Peyer's patch (tissue), 4 donors: ENCODE measurements around the gene FRMD1. TPM values are rescaled to one million over a fixed set of nuclear protein-coding genes. Genes with fewer than 3 reads are reported as not detected.

Source experiments
- DNase-seq, 3 donors: peaks; one replicate each; pipeline ENCODE4 v3.0.0-alpha.2; 2017 to 2019
- H3K27ac ChIP-seq, 4 donors: fragments of 200-600 bp; sonication (generic); one replicate each; pipeline ENCODE4 v1.5.1; 2016 to 2019
- H3K27me3 ChIP-seq, 2 donors: fragments of 200-600 bp; sonication (generic); one replicate each; pipeline ENCODE4 v1.5.1; 2019
- H3K36me3 ChIP-seq, 3 donors: fragments of 200-600 bp; sonication (generic); one replicate each; pipeline ENCODE4 v1.5.1; 2016 to 2019
- H3K4me1 ChIP-seq, 4 donors: fragments of 200-600 bp; sonication (generic); one replicate each; pipeline ENCODE4 v1.5.1; 2016 to 2019
- H3K4me3 ChIP-seq, 4 donors: fragments of 200-600 bp; sonication (generic); 1 replicate in 3 of 4; 2 replicates in 1 of 4; pipeline ENCODE4 v1.5.1; 2016 to 2019; ENCODE audit warnings: mild to moderate bottlenecking in 1 of 4
- H3K9me3 ChIP-seq, 4 donors: fragments of 200-600 bp; sonication (generic); one replicate each; pipeline ENCODE4 v1.5.1; 2016 to 2019; ENCODE audit warnings: mild to moderate bottlenecking in 1 of 4
- CTCF ChIP-seq, 6 experiments: fragments of 450-650 bp in 4 of 6; fragments of 200-600 bp in 2 of 6; sonication (generic) in 1 of 6; IDR thresholded peaks; one replicate each; pipeline ENCODE4 v1.5.1; 2017 to 2019; ENCODE audit warnings: antibody characterized with exemption in 6 of 6, mild to moderate bottlenecking in 3 of 6, moderate library complexity in 1 of 6
- POLR2A ChIP-seq, 2 donors: fragments of 450-650 bp; IDR thresholded peaks; one replicate each; pipeline ENCODE4 v1.5.1; 2017; ENCODE audit warnings: antibody characterized with exemption in 2 of 2, mild to moderate bottlenecking in 2 of 2, moderate library complexity in 2 of 2
- total RNA-seq, 4 donors: library from RNA; depleted of rRNA; stranded (reverse); fragments of >200 nt; gene quantifications; one replicate each; pipeline ENCODE4 v1.1.0, GENCODE V29; 2016

FRMD1 gene
- total RNA-seq, 4 donors from 2014 or later: 1.7 to 28.7 (median 15.7) TPM

- Histone ChIP-seq H3K4me1 (no peaks in the 10 kb centered on the region), H3K27ac (no peak overlapping the region), H3K4me3 (no peak overlapping the region), H3K36me3 (no peaks in the 10 kb centered on the region), H3K9me3 (no peaks in the 10 kb centered on the region), H3K27me3 (no peaks in the 10 kb centered on the region)
- TF ChIP-seq CTCF (IDR thresholded peaks at IDR 0.05) (peak in 1 of 6 experiments; percentile 5), POLR2A (IDR thresholded peaks at IDR 0.05) (no peak)
- no peak for DNase-seq
Measured at GRCh38 chr6:168050881-168051586, 28.0 kb downstream of the FRMD1 start.

GRCh38 chr6:168050225-168050880, 28.7 kb downstream of the FRMD1 start:
- H3K27me3 ChIP-seq: no peaks in the 10 kb centered on the region
- TF ChIP-seq CTCF (IDR thresholded peaks at IDR 0.05): no peak
- no peak for TF ChIP-seq POLR2A (IDR thresholded peaks at IDR 0.05)
- H3K36me3 ChIP-seq: no peaks in the 10 kb centered on the region
- no peaks in the 10 kb centered on the region for H3K4me1 ChIP-seq
- H3K4me3 ChIP-seq: no peak overlapping the region
- H3K9me3 ChIP-seq: no peaks in the 10 kb centered on the region
- no peak overlapping the region for H3K27ac ChIP-seq
- no peak for DNase-seq

- no peaks in the 10 kb centered on the region for H3K4me1 ChIP-seq
Measured at GRCh38 chr6:168049706-168050224, 29.2 kb downstream of the FRMD1 start.

GRCh38 chr6:168049277-168049676, 29.7 kb downstream of the FRMD1 start:
- H3K9me3 ChIP-seq: no peaks in the 10 kb centered on the region
- no peak overlapping the region for H3K4me3 ChIP-seq
- no peak for TF ChIP-seq CTCF (IDR thresholded peaks at IDR 0.05)
- no peak for TF ChIP-seq POLR2A (IDR thresholded peaks at IDR 0.05)
- no peaks in the 10 kb centered on the region for H3K4me1 ChIP-seq
- no peaks in the 10 kb centered on the region for H3K27me3 ChIP-seq
- no peak overlapping the region for H3K27ac ChIP-seq
- DNase-seq: no peak
- no peaks in the 10 kb centered on the region for H3K36me3 ChIP-seq

More at GRCh38 chr6:168049706-168050224, 29.2 kb downstream of the FRMD1 start:
- DNase-seq: no peak
- Histone ChIP-seq H3K4me3 (no peak overlapping the region), H3K27ac (no peak overlapping the region), H3K9me3 (no peaks in the 10 kb centered on the region), H3K36me3 (no peaks in the 10 kb centered on the region), H3K27me3 (no peaks in the 10 kb centered on the region)
- TF ChIP-seq POLR2A (IDR thresholded peaks at IDR 0.05) (no peak), CTCF (IDR thresholded peaks at IDR 0.05) (no peak)

GRCh38 chr6:168048724-168049025, 30.3 kb downstream of the FRMD1 start:
- Histone ChIP-seq H3K36me3 (no peaks in the 10 kb centered on the region), H3K9me3 (no peaks in the 10 kb centered on the region), H3K4me3 (no peak overlapping the region), H3K27me3 (no peaks in the 10 kb centered on the region), H3K4me1 (no peaks in the 10 kb centered on the region), H3K27ac (no peak overlapping the region)
- no peak for TF ChIP-seq CTCF (IDR thresholded peaks at IDR 0.05)
- TF ChIP-seq POLR2A (IDR thresholded peaks at IDR 0.05): no peak
- DNase-seq: no peak
